ENCODE measurements around the gene UCN3. TPM values are rescaled to one million over a fixed set of nuclear protein-coding genes. Genes with fewer than 3 reads are reported as not detected.

UCN3 gene
- total and polyA plus RNA-seq, 2 of the 4 experiments (the other 2 are of a cell fraction): not detected

DNA sequence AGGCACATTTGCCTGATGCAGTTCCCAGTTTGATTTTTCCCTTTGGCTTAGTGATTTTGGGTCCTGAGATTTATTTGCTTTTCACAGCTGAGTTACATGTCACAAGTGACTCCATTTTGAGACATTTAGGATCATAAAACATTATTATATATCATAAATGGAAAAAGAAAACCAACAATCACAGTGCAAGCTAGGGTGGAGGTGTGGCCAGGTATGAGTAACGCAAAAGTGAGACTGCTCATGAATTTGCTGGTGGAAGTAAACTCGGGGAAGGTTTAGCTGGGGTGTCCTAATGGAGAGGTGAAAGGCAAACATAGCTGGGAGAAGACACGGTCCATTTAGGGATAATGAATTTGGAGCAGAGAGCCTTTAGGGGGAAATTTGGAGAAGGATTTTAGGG lies 21.7 kb upstream of the UCN3 start:
- Histone ChIP-seq H3K27me3 (ENCODE audit: control insufficient read depth, insufficient read depth, low read length) (no peaks in the 10 kb centered on the region), H3K4me1 (ENCODE audit: control insufficient read depth, insufficient read depth, low read length) (no peaks in the 10 kb centered on the region), H3K23ac (ENCODE audit: low read depth, low read length) (no peak overlapping the region), H2BK5ac (ENCODE audit: low read depth, low read length, poor library complexity, severe bottlenecking) (no peak overlapping the region), H3K36me3 (ENCODE audit: control insufficient read depth, insufficient read depth, low read length) (no peaks in the 10 kb centered on the region), H2AK5ac (ENCODE audit: low read depth, low read length) (no peak overlapping the region), H3K18ac (ENCODE audit: low read depth, low read length) (no peak overlapping the region), H4K5ac (ENCODE audit: low read depth, low read length) (no peak overlapping the region), H3K79me1 (ENCODE audit: low read depth in 1 of 2, low read length in 2 of 2) (no peaks in the 10 kb centered on the region), H3K4ac (ENCODE audit: low read depth, low read length) (no peak overlapping the region), H3K9ac (ENCODE audit: low read depth, low read length) (no peak overlapping the region), H3K4me3 (ENCODE audit: insufficient read depth, low read depth, low read length) (no peak overlapping the region), H2AK9ac (replicated peaks; ENCODE audit: low read depth, low read length, poor library complexity) (no peak overlapping the region), H4K8ac (ENCODE audit: low read depth in 2 of 2, low read length in 2 of 2) (no peak overlapping the region), H3K9me3 (ENCODE audit: control insufficient read depth, insufficient read depth, low read length) (no peaks in the 10 kb centered on the region), H4K20me1 (ENCODE audit: insufficient read depth, low read length) (no peaks in the 10 kb centered on the region), H3K27ac (ENCODE audit: insufficient read depth, low read length) (no peak overlapping the region), H3K56ac (ENCODE audit: extremely low read depth, insufficient read depth, low read length) (no peak overlapping the region), H2AFZ (replicated peaks; ENCODE audit: low read length, poor library complexity) (no peak overlapping the region), H2BK120ac (ENCODE audit: low read depth, low read length) (no peak overlapping the region), H3K9me1 (ENCODE audit: insufficient read depth, low read length) (no peaks in the 10 kb centered on the region), H2BK20ac (ENCODE audit: low read depth, low read length) (no peak overlapping the region), H3K14ac (replicated peaks; ENCODE audit: low read depth, low read length) (no peak overlapping the region), H4K91ac (ENCODE audit: insufficient read depth, low read depth, low read length) (no peak overlapping the region), H3K4me2 (ENCODE audit: low read depth, low read length) (no peak overlapping the region), H2BK15ac (ENCODE audit: low read depth, low read length) (no peak overlapping the region)
- ChIA-PET POLR2A (ENCODE audit: unreplicated experiment) (no interaction called here), CTCF (interaction anchor here (1.1 kb wide), 1 partner anchor 113 kb away, joined by 5 read pairs; no protein-coding TSS in a partner anchor)
- TF ChIP-seq NFE2L2 (IDR thresholded peaks at IDR 0.05; ENCODE audit: low read depth, low read length) (no peak), CEBPB (IDR thresholded peaks at IDR 0.05; ENCODE audit: low read depth, low read length) (no peak)
- DNase-seq (no peak), ATAC-seq (ENCODE audit: low read depth) (no peak)
- intact Hi-C loops (cut with micrococcal nuclease) (no loop called here), dilution Hi-C loops (cut with HindIII; ENCODE audit: low sequenced_read_pairs, unreplicated experiment) (no loop called here), in situ Hi-C loops (cut with MboI; ENCODE audit: low sequenced_read_pairs) (no loop called here)
- no CpG with 5 or more reads among the region's 3 CpGs for WGBS, 2 experiments (ENCODE audit: extremely low coverage in 2 of 2, insufficient read length in 1 of 2)
- no TSS peak for BruUV-seq (replicated peaks)
